Stomach (tissue), 9 donors: ENCODE results near the gene SGK1. TPM values are rescaled to one million over a fixed set of nuclear protein-coding genes. Genes with fewer than 3 reads are reported as not detected.
"Not testable (repeated sequence)": the region's sequence is repeated elsewhere in the genome, so short reads cannot be mapped to it uniquely, and the experiment has no call there.

Source experiments
- DNase-seq, 2 donors: peaks; one replicate each; pipeline versions ENCODE4 v3.0.0 to v3.0.0-alpha.2; 2013 to 2019
- H3K27ac ChIP-seq, 5 donors: fragments of 200-600 bp in 4 of 5; sonication (generic) in 4 of 5; one replicate each; pipeline ENCODE4 v1.5.1; 2013 to 2019; ENCODE audit warnings: mild to moderate bottlenecking in 1 of 5, moderate library complexity in 1 of 5
- H3K27me3 ChIP-seq, 3 donors: fragments of 200-600 bp; sonication (generic); one replicate each; pipeline ENCODE4 v1.5.1; 2017 to 2019; ENCODE audit warnings: mixed run types in 1 of 3
- H3K36me3 ChIP-seq, 4 donors: fragments of 200-600 bp; sonication (generic); 1 replicate in 3 of 4; 2 replicates in 1 of 4; pipeline ENCODE4 v1.5.1; 2016 to 2019
- H3K4me1 ChIP-seq, 4 donors: fragments of 200-600 bp; sonication (generic); one replicate each; pipeline ENCODE4 v1.5.1; 2016 to 2019
- H3K4me3 ChIP-seq, 4 donors: fragments of 200-600 bp; sonication (generic) in 3 of 4; one replicate each; pipeline ENCODE4 v1.5.1; 2016 to 2019; ENCODE audit warnings: mild to moderate bottlenecking in 1 of 4
- H3K9me3 ChIP-seq, 4 donors: fragments of 200-600 bp; sonication (generic); one replicate each; pipeline ENCODE4 v1.5.1; 2016 to 2019
- EP300 ChIP-seq: sonication (generic); formaldehyde crosslinking; IDR thresholded peaks from one replicate; pipeline ENCODE4 v1.6.1; 2017; ENCODE audit warnings: antibody characterized with exemption
- POLR2A ChIP-seq, 4 donors: fragments of 450-650 bp; IDR thresholded peaks; one replicate each; pipeline ENCODE4 v1.6.1; 2016; ENCODE audit warnings: antibody characterized with exemption in 4 of 4, control low read depth in 2 of 4, mild to moderate bottlenecking in 1 of 4, moderate library complexity in 1 of 4
- POLR2AphosphoS5 ChIP-seq, 3 donors: sonication (generic); formaldehyde crosslinking; IDR thresholded peaks; one replicate each; pipeline ENCODE4 v1.6.1; 2016; ENCODE audit warnings: antibody characterized with exemption in 3 of 3
- WGBS, 5 donors: extraction: QIAGEN DNeasy Blood & Tissue Kit in 3 of 5; methylation state at CpG; one replicate each; pipeline versions ENCODE4 v1.1.5 to v1.1.7; 2013 to 2018; 5-methylcytosine and 5-hydroxymethylcytosine counted together
- intact Hi-C: fragments of 100-400 bp; cut with DNase I; formaldehyde crosslinking; loops from one replicate; pipeline ENCODE4 v1.15.1; 2023; ENCODE audit warnings: low total_unique reads
- polyA plus RNA-seq, 3 donors: library from polyadenylated mRNA; stranded (reverse); fragments of 200-250 nt; gene quantifications; one replicate each; pipeline ENCODE4 v1.2.3, GENCODE V29; 2013
- total RNA-seq, 5 donors: library from RNA; depleted of rRNA; stranded (reverse); fragments of >200 nt; gene quantifications; one replicate each; pipeline versions ENCODE4 v1.1.0 to v1.2.3, GENCODE V29; 2014 to 2016
- TF ChIP-seq, protein P1 (sequence below), 7 experiments: fragments of 450-650 bp in 4 of 7; fragments of 200-600 bp in 3 of 7; sonication (generic) in 3 of 7; IDR thresholded peaks; one replicate each; pipeline ENCODE4 v1.5.1; 2016 to 2019; ENCODE audit warnings: antibody characterized with exemption in 7 of 7, control low read depth in 2 of 7, mild to moderate bottlenecking in 1 of 7
- donor health status: healthy with polysubstance abuse.
- donor health status: Bipolar disorder and iron deficiency.
- donor health status: healthy.

Gene SGK1
- total and polyA plus RNA-seq, 8 donors = 72.3 to 347 (median 154) TPM

DNA sequence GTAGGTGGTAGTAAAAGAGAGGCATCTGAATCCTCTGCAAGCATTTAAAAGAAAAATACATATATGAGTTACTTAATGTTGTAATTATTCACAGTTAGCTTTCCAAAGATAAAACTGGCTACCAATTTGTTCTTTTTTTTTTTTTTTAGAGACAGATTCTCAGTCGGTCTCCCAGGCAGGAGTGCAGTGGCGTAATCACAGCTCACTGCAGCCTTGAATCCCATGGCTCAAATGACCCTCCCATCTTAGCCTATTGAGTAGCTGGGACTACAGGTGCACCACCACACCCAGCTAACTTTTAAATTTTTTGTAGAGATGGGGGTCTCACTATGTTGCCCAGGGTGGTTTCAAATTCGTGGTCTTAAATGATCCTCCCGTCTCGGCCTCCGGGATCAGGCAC is 36.5 kb downstream of the SGK1 start:
- Histone ChIP-seq H3K9me3 (no peaks in the 10 kb centered on the region), H3K36me3 (no peaks in the 10 kb centered on the region), H3K4me3 (no peak overlapping the region), H3K4me1 (peaks cover 0 to 5% (median 0%) of the 10 kb centered on the region in 4 donors), H3K27me3 (no peaks in the 10 kb centered on the region), H3K27ac (no peak overlapping the region)
- DNase-seq = no peak
- intact Hi-C loops = no loop called here
- TF ChIP-seq POLR2AphosphoS5 (IDR thresholded peaks at IDR 0.05) (no peak), POLR2A (IDR thresholded peaks at IDR 0.05) (no peak), EP300 (no peak)
- TF ChIP-seq, protein P1, sequence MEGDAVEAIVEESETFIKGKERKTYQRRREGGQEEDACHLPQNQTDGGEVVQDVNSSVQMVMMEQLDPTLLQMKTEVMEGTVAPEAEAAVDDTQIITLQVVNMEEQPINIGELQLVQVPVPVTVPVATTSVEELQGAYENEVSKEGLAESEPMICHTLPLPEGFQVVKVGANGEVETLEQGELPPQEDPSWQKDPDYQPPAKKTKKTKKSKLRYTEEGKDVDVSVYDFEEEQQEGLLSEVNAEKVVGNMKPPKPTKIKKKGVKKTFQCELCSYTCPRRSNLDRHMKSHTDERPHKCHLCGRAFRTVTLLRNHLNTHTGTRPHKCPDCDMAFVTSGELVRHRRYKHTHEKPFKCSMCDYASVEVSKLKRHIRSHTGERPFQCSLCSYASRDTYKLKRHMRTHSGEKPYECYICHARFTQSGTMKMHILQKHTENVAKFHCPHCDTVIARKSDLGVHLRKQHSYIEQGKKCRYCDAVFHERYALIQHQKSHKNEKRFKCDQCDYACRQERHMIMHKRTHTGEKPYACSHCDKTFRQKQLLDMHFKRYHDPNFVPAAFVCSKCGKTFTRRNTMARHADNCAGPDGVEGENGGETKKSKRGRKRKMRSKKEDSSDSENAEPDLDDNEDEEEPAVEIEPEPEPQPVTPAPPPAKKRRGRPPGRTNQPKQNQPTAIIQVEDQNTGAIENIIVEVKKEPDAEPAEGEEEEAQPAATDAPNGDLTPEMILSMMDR (IDR thresholded peaks at IDR 0.05) = no peak
- WGBS, 5 donors = 89 to 98% (median 95%) methylated on average over 6 of the region's 6 CpGs

DNA sequence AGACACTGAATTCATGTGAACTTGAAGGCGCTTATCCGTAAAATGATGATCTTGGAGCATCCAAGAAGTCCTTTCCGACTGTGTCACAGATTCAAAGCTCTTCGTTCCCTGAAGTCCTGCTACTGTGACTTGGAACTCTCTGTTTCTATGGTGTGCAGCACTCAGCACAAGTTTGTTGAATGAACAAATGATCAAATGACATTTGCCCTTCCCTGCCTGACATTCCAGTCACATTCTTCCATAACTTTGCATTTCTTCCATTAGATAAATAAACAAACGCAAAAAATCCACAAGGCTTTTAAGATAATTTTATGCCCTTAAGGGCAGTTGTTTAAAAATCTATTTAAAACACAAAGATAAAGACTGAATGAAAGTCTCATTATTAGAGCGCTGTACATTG is 39.9 kb downstream of the SGK1 start:
- no peaks in the 10 kb centered on the region for H3K9me3 ChIP-seq
- no peak overlapping the region for H3K4me3 ChIP-seq
- no peak overlapping the region for H3K27ac ChIP-seq
- WGBS, 5 donors = 70 to 81% (median 74%) methylated on average over 6 of the region's 6 CpGs
- peaks cover 0 to 5% (median 0%) of the 10 kb centered on the region in 4 donors for H3K4me1 ChIP-seq
- TF ChIP-seq POLR2AphosphoS5 (IDR thresholded peaks at IDR 0.05) (no peak), POLR2A (IDR thresholded peaks at IDR 0.05) (no peak), EP300 (no peak)
- TF ChIP-seq, protein P1 (IDR thresholded peaks at IDR 0.05) = no peak
- intact Hi-C loops = no loop called here
- H3K27me3 ChIP-seq = no peaks in the 10 kb centered on the region
- H3K36me3 ChIP-seq = no peaks in the 10 kb centered on the region
- no peak for DNase-seq

DNA sequence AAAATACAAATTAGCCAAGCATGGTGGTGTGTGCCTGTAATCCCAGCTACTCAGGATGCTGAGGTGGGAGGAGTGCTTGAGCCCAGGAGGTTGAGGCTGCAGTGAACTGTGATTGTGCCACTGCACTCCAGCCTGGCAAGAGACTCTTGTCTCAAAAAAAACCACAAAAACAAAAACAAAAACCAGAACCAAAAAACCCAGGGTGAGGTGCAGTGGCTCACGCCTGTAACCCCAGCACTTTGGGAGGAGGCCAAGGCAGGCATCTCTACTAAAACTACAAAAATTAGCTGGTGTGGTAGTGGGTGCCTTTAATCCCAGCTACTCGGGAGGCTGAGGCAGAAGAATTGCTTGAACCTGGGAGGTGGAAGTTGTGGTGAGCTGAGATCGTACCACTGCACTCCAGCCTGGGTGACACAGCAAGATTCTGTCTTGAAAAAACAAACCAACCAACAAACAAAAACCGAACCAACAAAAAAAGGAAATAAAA is 41.0 kb downstream of the SGK1 start:
- DNase-seq, H3K4me1 ChIP-seq, H3K27ac ChIP-seq, H3K4me3 ChIP-seq, H3K9me3 ChIP-seq, H3K36me3 ChIP-seq, H3K27me3 ChIP-seq, intact Hi-C loops: not testable (repeated sequence)
- WGBS, 5 donors = 65 to 86% (median 75%) methylated on average over 4 of the region's 4 CpGs

DNA sequence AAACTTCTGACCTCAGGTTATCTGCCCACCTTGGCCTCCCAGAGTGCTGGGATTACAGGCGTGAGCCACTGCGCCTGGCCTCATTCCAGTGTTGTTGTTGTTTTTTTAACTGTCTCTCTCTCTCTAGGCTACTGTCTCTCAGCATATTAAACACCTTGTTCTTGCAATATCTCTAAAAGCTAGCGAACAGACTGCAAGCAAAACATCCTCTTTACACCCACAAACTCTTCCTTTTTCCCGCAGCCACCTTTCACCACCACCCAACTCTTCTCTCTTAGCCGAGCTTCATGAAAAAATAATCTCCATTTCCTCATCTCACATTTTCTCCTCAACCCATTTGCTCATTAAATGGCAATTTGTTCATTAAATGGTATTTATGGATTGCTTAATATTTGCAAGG is 45.5 kb downstream of the SGK1 start:
- H3K9me3 ChIP-seq = no peaks in the 10 kb centered on the region
- no peak overlapping the region for H3K27ac ChIP-seq
- H3K4me3 ChIP-seq = no peak overlapping the region
- TF ChIP-seq POLR2AphosphoS5 (IDR thresholded peaks at IDR 0.05) = no peak
- TF ChIP-seq, protein P1 (IDR thresholded peaks at IDR 0.05) = no peak
- no peak for TF ChIP-seq POLR2A (IDR thresholded peaks at IDR 0.05)
- no peak for TF ChIP-seq EP300
- no peaks in the 10 kb centered on the region for H3K27me3 ChIP-seq
- 75 to 84% (median 78%) methylated on average over 5 of the region's 5 CpGs for WGBS, 5 donors
- H3K4me1 ChIP-seq = peaks cover 0 to 14% (median 0%) of the 10 kb centered on the region in 4 donors
- no peaks in the 10 kb centered on the region for H3K36me3 ChIP-seq
- no peak for DNase-seq
- intact Hi-C loops = no loop called here

DNA sequence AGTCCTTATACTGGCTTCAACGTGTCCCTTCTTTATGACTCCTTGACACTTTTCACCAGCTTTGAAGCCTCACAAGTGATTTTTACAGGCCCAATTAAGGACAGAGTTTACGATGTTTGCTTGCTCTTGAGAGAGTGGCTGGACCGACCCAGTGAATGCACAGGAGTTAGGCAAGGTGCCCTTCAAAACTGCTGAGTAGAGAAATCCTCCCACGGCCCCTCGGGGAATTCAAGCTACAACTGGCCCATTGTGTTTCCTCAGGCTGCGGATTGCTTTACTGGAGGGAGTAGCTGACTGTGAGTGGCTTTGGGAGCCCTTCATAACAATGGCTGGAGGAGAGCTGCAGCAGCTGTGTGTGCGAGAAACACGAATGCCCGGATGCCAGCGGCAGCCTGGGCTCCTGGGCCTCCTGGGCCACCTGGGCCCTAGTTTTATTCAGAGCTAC is 50.0 kb downstream of the SGK1 start:
- Histone ChIP-seq H3K4me3 (no peak overlapping the region), H3K4me1 (peaks cover 0 to 9% (median 0%) of the 10 kb centered on the region in 4 donors), H3K9me3 (no peaks in the 10 kb centered on the region), H3K36me3 (no peaks in the 10 kb centered on the region), H3K27ac (no peak overlapping the region), H3K27me3 (no peaks in the 10 kb centered on the region)
- DNase-seq = peak in 1 of 2 donors; percentile 17
- intact Hi-C loops = no loop called here
- TF ChIP-seq POLR2AphosphoS5 (IDR thresholded peaks at IDR 0.05) (no peak), EP300 (no peak), POLR2A (IDR thresholded peaks at IDR 0.05) (no peak)
- TF ChIP-seq, protein P1 (IDR thresholded peaks at IDR 0.05) = no peak
- WGBS, 5 donors = 80 to 89% (median 87%) methylated on average over 7 to 10 of the region's 10 CpGs
